ENCODE data around the gene MEGF11.
"Not testable (repeated sequence)": the region's sequence is repeated elsewhere in the genome, so short reads cannot be mapped to it uniquely, and the experiment has no call there.

MEGF11 gene

DNA sequence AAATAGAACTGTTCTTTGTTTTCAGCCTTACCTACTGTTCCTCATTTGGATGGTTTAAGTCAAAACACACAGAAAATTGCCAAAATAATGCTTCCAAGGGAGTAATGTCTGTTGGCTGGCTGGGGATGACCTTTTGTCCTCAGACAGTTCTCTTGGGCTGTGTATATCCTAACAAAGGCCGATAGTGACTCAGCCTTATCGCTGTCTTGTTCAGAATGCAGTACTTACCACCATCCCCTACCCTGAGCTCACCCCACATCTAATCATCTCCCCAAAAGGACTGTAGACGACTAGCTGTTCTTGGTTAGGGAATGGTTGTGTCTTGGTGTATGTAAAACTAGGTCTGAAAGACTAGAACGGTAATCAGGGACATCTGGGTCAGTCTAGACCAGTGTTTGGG, 349.2 kb downstream of the MEGF11 start:
- no peak for DNase-seq

DNA sequence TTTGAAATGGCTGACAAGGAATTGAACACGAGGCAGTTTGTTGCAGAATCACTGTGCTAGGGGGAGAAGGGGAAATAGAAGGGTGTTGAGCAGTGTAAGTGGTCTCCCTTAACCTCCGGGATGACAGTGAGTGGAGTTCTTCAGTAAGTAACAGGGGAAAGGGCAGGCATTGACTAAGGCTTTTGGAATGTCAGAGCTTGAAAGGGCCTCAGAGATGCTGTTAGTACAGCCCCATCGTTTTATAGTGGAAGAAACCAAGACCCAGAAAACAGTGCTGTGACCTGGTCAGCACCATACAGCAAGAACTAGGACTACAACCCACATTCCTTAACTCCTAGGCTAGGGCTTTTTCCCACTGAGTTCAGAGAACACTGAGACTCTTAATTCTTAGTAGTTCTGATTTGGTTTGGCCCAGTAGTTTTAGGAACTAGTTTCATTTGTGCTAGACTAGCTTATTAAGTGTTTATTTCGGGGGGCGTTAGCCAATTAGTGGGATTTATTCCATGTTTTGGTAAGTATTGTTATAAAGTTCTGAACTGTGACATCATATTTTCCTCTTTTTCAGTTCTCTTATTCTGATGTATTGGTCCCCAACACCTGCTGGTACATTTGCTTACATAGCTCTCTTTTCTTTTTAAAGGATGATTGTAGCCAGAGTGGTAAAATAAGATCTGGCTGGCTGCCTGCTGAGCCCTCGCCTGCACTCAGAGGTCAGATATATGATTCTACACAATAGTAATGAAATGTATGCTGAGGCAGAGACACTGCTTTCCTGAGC, 350.1 kb downstream of the MEGF11 start:
- no peak for DNase-seq

- peak in 7 of 56 donors; percentile 5 to 28 (median 15) for DNase-seq
These were observed 351.2 kb downstream of the MEGF11 start for GRCh38 chr15:65902373-65902772.

- no peak for DNase-seq
These were observed 351.7 kb downstream of the MEGF11 start for GRCh38 chr15:65901836-65902235.

DNA sequence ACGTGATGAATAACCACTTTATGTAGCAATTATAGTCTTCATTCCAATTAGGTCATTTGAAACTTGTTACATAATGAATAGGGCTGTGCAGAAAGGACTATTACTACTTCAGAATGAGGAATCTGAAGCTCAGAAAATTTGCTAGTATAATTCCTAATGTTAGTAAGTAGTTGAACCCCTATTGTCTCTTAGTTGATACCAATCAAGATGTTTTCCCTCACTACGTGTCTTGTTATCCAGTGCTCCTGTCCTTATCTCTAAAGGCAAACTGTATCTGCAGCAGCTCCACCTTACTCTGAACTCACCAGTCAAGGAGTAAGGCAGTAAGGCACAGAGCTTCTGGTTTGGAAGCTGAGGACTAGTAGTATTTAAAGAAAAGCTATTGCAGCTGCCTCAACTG, 352.2 kb downstream of the MEGF11 start:
- DNase-seq = no peak

DNA sequence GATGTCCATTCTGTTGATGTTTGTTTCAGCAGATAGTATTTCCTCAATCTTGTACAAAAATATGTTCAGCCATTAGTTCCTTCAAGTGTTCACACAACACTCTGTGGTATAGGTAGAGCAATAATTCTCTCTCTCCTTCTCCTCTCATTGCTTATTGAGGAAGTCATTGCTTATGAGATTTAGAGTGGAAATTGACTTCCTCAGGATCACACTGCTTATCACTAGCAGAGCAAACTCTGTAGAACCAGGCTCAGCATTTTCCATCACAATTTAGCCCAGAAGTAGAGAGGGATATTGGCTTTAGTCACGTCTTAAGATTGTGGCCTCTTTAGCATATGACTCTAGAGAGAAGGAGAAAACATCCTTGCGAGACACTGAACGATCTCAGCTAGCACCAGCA, 353.1 kb downstream of the MEGF11 start:
- DNase-seq = no peak

GRCh38 chr15:65896236-65896635, 357.3 kb downstream of the MEGF11 start:
- no peak for DNase-seq

DNA sequence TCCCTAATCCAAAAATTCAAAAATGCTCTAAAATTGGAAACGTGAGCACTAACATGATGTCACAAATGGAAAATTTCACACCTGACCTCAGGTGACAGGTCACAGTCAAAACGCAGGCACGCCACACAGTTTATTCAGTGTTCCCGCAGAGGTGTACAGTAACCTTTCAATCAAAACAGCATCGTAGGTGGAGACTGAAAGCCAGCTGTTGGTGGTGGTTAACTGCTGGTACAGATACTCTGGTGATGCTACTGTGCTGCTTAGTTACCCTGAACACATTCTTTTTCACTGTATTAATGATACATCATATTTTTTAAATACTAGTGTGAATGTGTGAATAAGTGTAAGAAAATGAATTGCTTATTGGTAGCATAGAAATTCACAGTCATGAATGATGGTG, 360.5 kb downstream of the MEGF11 start:
- DNase-seq = peak in 1 of 56 donors; percentile 5

DNA sequence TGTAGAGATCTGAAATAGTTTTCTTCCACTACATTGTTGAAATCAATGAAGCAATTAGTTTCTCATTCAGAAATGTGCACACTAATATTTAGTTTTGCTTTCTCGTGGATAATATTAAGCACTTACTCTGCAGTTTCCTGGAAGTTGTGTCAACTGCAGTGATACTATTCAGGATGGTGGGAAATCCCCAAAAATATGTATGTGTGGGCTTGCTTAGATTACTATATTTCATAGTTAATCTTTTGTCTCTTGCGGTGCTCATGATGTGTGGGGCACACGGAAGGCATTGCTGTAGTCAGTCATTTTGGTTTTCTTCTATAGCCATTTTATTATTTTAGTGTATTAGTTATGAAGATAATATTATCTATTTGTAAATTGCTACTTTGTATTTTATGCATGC, 364.6 kb downstream of the MEGF11 start:
- DNase-seq = no peak

- DNase-seq = no peak
These were observed 366.0 kb downstream of the MEGF11 start for GRCh38 chr15:65887565-65887964.

- DNase-seq = no peak
These were observed 367.8 kb downstream of the MEGF11 start for GRCh38 chr15:65885668-65886218.

DNA sequence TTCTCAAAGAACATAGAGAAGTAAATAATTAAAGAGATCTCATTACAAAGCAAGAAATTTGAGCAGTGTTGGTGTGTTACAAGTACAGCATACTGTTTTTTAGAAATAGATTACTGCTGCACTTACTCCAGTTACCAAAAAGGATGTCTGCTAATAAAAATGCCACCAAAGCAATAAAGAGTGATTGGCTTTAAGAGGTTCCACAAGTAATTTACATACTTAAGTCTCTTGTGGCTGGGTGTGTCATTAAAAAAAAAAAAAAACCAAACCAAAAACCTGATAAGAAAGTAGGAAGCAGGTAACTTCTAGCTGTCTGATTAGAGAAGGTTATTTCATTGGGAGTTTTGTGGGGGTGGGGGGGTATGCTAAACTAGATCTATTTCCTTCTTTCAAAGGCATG, 369.0 kb downstream of the MEGF11 start:
- no peak for DNase-seq

DNA sequence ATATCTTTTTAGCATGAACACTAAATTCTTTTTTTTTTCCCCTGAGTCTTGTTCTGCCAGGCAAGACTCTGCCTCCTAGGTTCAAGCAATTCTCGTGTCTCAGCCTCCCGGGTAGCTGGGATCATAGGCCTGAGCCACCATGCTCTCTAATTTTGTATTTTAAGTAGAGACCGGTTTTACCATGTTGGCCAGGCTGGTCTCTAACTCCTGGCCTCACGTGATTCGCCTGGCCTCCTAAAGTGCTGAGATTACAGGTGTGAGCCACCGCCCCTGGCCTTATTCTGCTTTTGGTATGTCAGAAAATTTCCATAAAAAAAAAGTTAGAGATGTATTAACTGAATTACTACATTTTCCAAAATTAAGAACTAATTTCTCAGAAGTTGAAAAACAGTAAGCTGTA, 370.0 kb downstream of the MEGF11 start:
- DNase-seq = no peak

GRCh38 chr15:65881766-65882434, 371.6 kb downstream of the MEGF11 start:
- DNase-seq = no peak

- DNase-seq = no peak
These were observed 375.8 kb downstream of the MEGF11 start for GRCh38 chr15:65877749-65878148.

- no peak for DNase-seq
These were observed 378.1 kb downstream of the MEGF11 start for GRCh38 chr15:65875458-65875857.

DNA sequence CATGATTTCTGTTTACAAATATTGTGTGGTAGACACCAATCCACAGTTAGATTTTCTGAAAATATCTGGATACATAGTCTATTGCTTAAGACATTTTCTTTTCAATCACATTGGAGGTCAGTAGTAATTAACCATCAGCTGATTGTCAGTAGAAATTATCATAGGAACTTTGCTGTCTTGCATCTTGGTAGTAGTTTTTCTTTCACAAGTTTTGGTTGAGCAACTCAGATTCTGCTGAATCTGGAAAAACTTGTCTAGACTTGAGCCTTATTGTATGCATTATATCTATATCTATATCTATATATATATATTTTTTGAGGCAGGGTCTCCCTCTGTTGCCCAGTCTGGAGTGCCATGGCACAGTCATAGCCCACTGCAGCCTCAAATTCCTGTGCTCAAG, 380.3 kb downstream of the MEGF11 start:
- DNase-seq = no peak

DNA sequence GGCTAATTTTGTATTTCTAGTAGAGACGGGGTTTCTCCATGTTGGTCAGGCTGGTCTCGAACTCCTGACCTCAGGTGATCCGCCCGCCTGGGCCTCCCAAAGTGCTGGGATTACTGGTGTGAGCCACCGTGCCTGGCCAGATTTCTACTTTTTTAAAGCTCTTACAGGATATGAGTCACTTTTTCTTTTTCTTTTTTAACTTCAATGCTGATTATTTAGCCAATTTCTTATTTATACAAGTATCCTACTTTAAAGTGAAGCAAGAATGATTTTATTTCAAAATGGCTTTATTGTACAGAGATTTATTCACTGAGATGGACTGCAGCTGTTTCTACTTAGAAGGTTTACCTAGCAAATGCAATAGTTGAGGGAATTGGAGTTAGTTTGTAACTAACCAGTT, 381.0 kb downstream of the MEGF11 start:
- DNase-seq = not testable (repeated sequence)

DNA sequence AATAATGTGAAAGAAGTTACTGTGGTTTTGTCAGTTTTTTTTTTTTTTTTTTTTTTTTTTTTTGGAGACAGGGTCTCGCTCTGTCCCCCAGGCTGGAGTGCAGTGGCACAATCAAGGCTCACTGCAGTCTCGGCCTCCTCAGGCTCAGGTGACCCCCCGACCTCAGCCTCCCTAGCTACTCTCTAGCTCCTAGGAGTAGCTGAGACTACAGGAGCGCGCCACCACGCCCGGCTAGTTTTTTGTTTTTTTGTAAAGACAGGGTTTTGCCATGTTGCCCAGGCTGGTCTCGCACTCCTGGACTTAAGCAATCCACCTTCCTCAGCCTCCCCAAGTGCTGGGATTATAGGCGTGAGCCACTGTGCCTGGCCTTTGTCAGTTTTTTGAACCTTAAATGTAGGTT, 381.7 kb downstream of the MEGF11 start:
- not testable (repeated sequence) for DNase-seq

DNA sequence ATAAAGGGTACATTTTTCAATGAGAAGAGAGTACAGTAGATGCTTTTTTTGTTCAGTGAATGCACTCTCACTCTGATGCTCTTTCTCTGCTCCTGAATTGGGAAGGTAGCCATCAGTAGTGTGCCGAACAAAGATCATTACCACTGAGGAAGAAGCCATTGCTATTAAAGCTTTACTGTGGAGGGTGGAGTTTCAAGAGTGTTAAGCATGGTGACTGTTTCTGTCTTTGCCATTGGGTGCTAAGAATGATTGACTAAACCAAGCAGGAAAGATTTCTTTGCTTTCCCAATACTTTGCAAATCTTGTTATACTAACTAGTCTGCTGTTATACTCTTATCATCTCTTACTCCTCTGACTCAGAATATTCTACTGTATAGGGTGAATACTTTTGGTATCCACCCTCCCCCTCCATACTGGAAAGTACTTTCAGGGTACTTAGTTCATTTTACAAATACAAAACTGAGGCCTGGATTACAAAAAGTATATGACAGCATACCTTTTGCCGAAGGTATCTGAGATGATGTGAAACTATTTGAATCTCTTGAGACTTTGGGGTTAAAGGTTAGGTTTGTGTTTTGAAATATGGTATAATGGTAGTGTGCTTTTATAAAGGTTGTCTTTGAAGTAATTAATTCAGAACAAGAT, 382.5 kb downstream of the MEGF11 start:
- peak in 1 of 56 donors; percentile 22 for DNase-seq

DNA sequence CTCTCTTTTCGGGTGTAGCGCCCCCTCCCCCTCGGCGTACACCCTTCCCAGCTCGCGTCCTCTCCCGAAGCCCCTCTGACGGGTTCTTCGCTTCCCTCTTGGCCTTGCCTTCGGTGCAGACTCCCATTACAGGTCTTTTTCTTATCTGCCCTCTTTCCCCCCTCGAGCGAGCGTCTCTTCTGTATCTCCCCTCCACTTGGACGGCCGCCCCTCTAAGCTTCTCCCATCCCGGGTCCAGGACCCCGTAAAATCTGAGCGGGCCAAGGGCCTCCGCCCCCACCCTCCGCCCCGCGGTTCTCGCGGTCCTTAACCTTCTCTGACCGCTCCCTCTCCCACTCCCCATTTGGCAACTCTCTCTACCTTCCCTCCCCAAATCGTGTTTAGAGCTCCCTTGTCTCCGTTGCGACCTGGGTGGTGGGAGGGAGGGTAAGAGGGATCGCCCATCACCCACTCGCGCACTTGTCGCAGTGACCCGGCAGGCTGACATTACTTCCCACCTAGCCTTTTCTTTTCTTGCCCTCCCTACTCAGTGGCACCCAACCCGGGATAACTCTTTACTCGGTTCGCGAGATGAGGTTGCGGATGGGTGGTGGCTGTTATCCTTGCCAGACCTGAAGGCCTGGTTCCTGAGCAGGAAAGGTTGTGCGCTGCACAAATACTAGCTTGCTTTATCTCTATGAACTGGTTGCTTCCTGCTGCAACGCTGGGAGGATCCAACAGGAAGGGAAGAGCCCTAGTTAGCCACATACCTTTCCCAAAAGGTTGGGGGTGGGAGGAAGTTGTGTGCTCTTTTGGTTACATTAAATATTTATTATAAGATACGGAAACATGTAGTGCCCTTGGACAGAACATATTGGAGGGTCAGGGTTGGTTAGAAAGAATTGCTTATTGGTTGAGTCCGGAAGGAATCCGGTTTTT, 383.3 kb downstream of the MEGF11 start:
- DNase-seq = peak in 28 of 56 donors; percentile 9 to 61 (median 34)

All from nucleus accumbens (tissue), 56 donors.